ENCODE measurements around the gene WFDC12. TPM values are rescaled to one million over a fixed set of nuclear protein-coding genes. Genes with fewer than 3 reads are reported as not detected.

Gene WFDC12
- total and polyA plus RNA-seq, 8 donors = not detected

- intact Hi-C loops (cut with DNase I) = no loop called here
- Histone ChIP-seq H3K27me3 (no peaks in the 10 kb centered on the region), H3K27ac (no peak overlapping the region), H3K36me3 (no peaks in the 10 kb centered on the region), H3K9me3 (no peaks in the 10 kb centered on the region), H3K4me3 (no peak overlapping the region), H3K4me1 (no peaks in the 10 kb centered on the region)
- no peak for TF ChIP-seq CTCF (IDR thresholded peaks at IDR 0.05)
- WGBS, 2 donors = 65 to 70% methylated on average over 2 of the region's 2 CpGs
- ATAC-seq = no peak
- no peak for FAIRE-seq
- no peak for DNase-seq
Measured at GRCh38 chr20:45136911-45137310, 12.6 kb upstream of the WFDC12 start.

GRCh38 chr20:45128099-45128498, 3.8 kb upstream of the WFDC12 start:
- no peak overlapping the region for H3K27ac ChIP-seq
- no peaks in the 10 kb centered on the region for H3K36me3 ChIP-seq
- H3K4me1 ChIP-seq = no peaks in the 10 kb centered on the region
- TF ChIP-seq CTCF (IDR thresholded peaks at IDR 0.05) = no peak
- no peaks in the 10 kb centered on the region for H3K9me3 ChIP-seq
- H3K4me3 ChIP-seq = no peak overlapping the region
- no peak for ATAC-seq
- intact Hi-C loops (cut with DNase I) = loop anchor here in 1 of 3 donors (10.0 kb wide), 1 partner anchor 157 kb away; no protein-coding TSS in a partner anchor
- 47 to 53% methylated on average over 2 of the region's 2 CpGs for WGBS, 2 donors
- no peaks in the 10 kb centered on the region for H3K27me3 ChIP-seq
- no peak for FAIRE-seq
- DNase-seq = no peak

- no peak for TF ChIP-seq CTCF (IDR thresholded peaks at IDR 0.05)
- DNase-seq = no peak
- H3K4me3 ChIP-seq = no peak overlapping the region
- ATAC-seq = no peak
- H3K9me3 ChIP-seq = no peaks in the 10 kb centered on the region
- 75 to 82% methylated on average over 2 of the region's 2 CpGs for WGBS, 2 donors
- H3K27ac ChIP-seq = no peak overlapping the region
- no peak for FAIRE-seq
- no peaks in the 10 kb centered on the region for H3K4me1 ChIP-seq
- intact Hi-C loops (cut with DNase I) = loop anchor here in 1 of 3 donors (10.0 kb wide), 1 partner anchor 163 kb away; no protein-coding TSS in a partner anchor
- H3K27me3 ChIP-seq = no peaks in the 10 kb centered on the region
- H3K36me3 ChIP-seq = no peaks in the 10 kb centered on the region
Measured at GRCh38 chr20:45121388-45121787, 2.9 kb downstream of the WFDC12 start.

GRCh38 chr20:45119556-45120266, 4.6 kb downstream of the WFDC12 start:
- Histone ChIP-seq H3K9me3 (no peaks in the 10 kb centered on the region), H3K4me1 (no peaks in the 10 kb centered on the region), H3K4me3 (no peak overlapping the region), H3K36me3 (no peaks in the 10 kb centered on the region), H3K27ac (no peak overlapping the region), H3K27me3 (no peaks in the 10 kb centered on the region)
- no peak for ATAC-seq
- no peak for DNase-seq
- TF ChIP-seq CTCF (IDR thresholded peaks at IDR 0.05) = no peak
- WGBS, 2 donors = 56 to 69% methylated on average over 2 of the region's 2 CpGs
- no peak for FAIRE-seq
- intact Hi-C loops (cut with DNase I) = loop anchor here in 1 of 3 donors (10.0 kb wide), 1 partner anchor 165 kb away; no protein-coding TSS in a partner anchor

GRCh38 chr20:45118028-45118427, 6.2 kb downstream of the WFDC12 start:
- Histone ChIP-seq H3K9me3 (no peaks in the 10 kb centered on the region), H3K4me3 (no peak overlapping the region), H3K27ac (no peak overlapping the region), H3K27me3 (no peaks in the 10 kb centered on the region), H3K36me3 (no peaks in the 10 kb centered on the region), H3K4me1 (no peaks in the 10 kb centered on the region)
- FAIRE-seq = no peak
- TF ChIP-seq CTCF (IDR thresholded peaks at IDR 0.05) = no peak
- intact Hi-C loops (cut with DNase I) = no loop called here
- 64 to 74% methylated on average over 2 of the region's 2 CpGs for WGBS, 2 donors
- ATAC-seq = no peak
- DNase-seq = no peak

All from pancreas (tissue), 10 donors.